GM12891 (cell line): Measurements from ENCODE around the gene RIMBP3B. TPM values are rescaled to one million over a fixed set of nuclear protein-coding genes. Genes with fewer than 3 reads are reported as not detected.
"Not testable (repeated sequence)": the region's sequence is repeated elsewhere in the genome, so short reads cannot be mapped to it uniquely, and the experiment has no call there.

Experiments used
- DNase-seq: peaks from one replicate; pipeline ENCODE4 v3.0.0; 2011; ENCODE audit warnings: low spot score; ENCODE audit not compliant: insufficient read length
- FAIRE-seq: peaks from 2 replicates; lab custom pipeline; 2011; peaks lifted over from hg19 to GRCh38; lab: Jason Lieb, UNC
- polyA plus RNA-seq: library from polyadenylated mRNA; unstranded; fragments of >200 nt; gene quantifications from one replicate; pipeline ENCODE4 v1.2.1, GENCODE V29; 2012; ENCODE audit warnings: low read depth, missing spikeins, inconsistent platforms; ENCODE audit not compliant: missing spikeins

RIMBP3B gene, protein sequence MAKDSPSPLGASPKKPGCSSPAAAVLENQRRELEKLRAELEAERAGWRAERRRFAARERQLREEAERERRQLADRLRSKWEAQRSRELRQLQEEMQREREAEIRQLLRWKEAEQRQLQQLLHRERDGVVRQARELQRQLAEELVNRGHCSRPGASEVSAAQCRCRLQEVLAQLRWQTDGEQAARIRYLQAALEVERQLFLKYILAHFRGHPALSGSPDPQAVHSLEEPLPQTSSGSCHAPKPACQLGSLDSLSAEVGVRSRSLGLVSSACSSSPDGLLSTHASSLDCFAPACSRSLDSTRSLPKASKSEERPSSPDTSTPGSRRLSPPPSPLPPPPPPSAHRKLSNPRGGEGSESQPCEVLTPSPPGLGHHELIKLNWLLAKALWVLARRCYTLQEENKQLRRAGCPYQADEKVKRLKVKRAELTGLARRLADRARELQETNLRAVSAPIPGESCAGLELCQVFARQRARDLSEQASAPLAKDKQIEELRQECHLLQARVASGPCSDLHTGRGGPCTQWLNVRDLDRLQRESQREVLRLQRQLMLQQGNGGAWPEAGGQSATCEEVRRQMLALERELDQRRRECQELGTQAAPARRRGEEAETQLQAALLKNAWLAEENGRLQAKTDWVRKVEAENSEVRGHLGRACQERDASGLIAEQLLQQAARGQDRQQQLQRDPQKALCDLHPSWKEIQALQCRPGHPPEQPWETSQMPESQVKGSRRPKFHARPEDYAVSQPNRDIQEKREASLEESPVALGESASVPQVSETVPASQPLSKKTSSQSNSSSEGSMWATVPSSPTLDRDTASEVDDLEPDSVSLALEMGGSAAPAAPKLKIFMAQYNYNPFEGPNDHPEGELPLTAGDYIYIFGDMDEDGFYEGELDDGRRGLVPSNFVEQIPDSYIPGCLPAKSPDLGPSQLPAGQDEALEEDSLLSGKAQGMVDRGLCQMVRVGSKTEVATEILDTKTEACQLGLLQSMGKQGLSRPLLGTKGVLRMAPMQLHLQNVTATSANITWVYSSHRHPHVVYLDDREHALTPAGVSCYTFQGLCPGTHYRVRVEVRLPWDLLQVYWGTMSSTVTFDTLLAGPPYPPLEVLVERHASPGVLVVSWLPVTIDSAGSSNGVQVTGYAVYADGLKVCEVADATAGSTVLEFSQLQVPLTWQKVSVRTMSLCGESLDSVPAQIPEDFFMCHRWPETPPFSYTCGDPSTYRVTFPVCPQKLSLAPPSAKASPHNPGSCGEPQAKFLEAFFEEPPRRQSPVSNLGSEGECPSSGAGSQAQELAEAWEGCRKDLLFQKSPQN (N-terminal part only)
- not detected for polyA plus RNA-seq

DNA sequence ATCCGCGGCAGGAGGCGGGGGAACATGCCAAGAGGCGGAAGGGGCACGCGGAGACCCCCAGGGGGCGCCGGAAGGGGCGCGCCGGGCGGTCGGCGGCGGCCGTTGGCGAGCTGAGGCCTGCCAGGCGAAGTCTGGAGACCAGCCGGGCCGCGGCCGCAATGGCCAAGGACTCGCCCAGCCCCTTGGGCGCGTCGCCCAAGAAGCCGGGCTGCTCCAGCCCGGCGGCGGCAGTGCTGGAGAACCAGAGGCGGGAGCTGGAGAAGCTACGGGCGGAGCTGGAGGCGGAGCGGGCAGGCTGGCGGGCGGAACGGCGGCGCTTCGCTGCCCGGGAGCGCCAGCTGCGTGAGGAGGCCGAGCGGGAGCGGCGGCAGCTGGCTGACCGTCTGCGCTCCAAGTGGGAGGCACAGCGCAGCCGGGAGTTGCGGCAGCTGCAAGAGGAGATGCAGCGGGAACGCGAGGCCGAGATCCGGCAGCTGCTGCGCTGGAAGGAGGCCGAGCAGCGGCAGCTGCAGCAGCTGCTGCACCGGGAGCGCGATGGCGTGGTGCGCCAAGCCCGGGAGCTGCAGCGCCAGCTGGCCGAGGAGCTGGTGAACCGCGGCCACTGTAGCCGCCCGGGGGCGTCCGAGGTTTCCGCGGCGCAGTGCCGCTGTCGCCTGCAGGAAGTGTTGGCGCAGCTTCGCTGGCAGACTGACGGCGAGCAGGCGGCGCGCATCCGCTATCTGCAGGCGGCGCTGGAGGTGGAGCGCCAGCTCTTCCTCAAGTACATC, at the start of gene RIMBP3B:
Gene RIMBP3B, plus strand, starts transcription at position 51 of the 767 bp plus-strand sequence. Its CDS starts 108 bp downstream, at position 159.
- DNase-seq, FAIRE-seq: not testable (repeated sequence)

DNA sequence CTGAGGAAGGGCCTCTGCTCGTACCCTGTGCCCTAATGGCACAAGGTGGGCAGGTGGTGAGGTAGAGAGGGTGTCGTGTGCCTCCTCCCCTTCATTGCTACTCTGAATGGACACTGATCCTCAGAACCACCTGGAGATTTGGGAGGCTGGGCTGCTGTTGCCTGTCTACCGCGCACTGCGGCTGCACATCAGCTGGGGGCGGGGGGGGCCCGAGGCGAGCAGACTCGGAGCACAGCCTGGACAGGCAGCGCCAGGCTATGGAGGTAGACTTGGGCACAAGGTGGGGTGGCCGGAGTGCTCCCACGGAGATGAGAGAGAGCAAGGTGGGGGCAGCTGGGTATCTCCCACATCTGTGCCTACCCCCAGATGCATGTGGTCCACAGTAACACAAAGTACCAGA, 26.0 kb upstream of the RIMBP3B start:
- not testable (repeated sequence) for FAIRE-seq, DNase-seq

DNA sequence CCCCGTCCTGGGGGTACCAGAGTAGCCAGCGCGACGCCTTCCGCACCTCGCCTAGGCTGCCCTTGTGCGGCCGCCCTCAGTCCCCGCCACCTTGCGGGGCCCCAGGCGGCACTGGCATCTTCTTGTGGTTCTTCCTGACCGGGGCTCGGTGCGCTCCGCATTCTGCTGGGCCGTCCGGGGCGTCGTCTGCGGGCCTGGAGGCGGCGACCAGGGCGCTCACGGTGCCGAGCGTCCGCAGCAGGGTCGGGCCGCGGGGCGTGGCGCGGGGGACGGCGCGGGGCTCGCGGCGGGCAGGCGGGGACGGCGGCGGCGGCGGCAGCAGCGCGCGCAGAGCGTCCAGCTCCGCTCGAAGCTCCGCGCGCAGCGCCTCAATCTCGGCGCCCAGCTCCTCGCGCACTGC, 23.0 kb upstream of the RIMBP3B start:
- not testable (repeated sequence) for DNase-seq, FAIRE-seq

DNA sequence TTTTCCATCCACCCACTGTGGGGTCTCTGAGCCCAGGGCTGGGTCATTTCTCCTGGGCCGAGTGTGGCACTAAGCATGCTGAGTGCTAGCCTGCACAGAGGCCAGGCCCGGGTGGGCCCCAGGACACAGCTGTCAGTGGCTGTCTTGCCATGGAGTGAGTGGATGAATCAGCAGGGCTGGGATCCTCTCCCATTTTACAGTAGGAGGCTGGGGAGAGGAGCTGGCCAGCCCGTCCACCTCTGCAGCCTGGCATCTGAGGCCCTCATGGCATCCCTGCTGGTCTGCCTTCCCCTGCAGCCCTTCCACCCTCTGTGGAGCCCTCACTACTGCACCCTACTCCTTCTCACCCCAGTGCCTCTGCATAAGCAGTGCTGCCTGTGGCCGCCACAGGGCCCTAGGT, 21.1 kb upstream of the RIMBP3B start:
- DNase-seq, FAIRE-seq: not testable (repeated sequence)

DNA sequence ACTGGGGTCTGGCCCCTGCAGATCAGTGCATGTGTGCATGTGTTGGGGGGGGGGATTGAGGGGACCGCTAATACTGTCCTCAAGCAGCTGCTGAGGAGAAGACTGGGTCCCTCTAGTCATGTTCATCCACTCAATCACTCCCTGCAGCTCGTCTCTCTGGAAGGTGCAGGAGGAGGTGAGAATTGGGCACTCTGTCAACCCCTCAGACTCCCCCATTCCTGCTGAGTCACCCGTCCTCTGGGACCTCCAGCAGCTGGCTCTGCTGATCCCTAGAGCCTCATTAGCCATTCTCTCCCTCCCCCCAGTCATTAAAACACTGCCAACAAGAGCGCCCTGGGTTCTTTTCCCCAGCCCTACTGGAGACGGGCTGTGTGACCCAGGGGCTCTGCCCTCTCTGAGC, 20.5 kb upstream of the RIMBP3B start:
- FAIRE-seq, DNase-seq: not testable (repeated sequence)

DNA sequence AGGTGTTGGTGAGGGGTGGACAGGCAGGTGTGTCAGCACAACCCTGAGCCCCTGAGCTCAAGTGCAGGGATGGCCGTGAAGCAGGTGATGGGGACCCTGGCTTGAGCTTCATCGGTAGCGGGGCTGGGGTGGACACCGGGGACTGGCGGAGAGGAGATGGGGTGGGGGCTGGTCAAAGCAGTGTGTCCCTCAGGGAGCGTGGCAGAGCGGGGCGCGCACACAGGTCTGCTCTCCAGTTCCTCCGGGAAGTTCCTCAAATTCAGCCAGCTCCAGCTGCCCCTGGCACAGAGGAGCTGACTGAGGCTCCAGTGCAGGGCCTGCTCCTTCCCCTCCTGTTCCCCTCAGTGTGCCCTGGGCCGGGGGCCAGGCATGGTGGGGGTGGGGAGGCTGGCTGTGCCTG, 19.7 kb upstream of the RIMBP3B start:
- DNase-seq, FAIRE-seq: not testable (repeated sequence)

DNA sequence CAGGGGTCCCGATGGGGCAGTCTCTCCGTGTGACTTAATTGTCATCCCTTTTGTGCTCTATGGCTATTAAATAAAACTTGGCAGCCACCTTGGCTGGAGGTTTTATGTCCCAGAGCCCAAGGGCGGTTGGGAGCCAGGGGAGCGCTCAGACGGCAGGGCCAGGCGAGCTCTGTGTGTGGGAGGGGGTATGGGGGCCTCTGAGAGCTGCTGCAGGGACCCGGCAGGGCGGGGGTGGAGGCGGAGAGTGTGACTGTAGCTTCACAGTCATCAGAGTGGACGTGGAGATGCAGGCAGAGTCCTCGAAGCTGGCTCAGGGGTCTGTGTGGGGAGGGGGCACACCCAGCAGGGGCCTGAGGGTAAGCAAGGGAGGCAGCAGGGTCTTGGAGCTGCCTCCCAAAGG, 19.2 kb upstream of the RIMBP3B start:
- DNase-seq, FAIRE-seq: not testable (repeated sequence)

DNA sequence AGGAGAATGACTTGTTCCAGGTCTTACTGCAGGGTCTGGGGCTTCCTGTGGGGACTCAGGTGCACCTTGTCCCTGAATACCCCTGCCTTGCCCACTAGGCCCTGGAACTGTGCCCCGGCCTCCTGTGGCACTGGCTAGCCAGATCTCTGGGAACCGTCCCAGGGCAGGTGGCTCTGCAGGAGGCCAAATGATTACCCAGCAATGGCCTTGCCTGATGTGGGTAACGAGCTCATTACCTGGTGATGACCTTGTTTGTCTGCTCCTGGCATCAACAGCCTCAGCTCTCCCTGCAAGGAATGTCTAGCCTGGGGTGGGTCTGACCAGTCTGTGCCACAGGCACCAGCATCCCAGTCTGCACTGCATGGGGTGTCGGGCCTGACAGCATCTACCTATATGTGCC, 18.2 kb upstream of the RIMBP3B start:
- not testable (repeated sequence) for FAIRE-seq, DNase-seq

DNA sequence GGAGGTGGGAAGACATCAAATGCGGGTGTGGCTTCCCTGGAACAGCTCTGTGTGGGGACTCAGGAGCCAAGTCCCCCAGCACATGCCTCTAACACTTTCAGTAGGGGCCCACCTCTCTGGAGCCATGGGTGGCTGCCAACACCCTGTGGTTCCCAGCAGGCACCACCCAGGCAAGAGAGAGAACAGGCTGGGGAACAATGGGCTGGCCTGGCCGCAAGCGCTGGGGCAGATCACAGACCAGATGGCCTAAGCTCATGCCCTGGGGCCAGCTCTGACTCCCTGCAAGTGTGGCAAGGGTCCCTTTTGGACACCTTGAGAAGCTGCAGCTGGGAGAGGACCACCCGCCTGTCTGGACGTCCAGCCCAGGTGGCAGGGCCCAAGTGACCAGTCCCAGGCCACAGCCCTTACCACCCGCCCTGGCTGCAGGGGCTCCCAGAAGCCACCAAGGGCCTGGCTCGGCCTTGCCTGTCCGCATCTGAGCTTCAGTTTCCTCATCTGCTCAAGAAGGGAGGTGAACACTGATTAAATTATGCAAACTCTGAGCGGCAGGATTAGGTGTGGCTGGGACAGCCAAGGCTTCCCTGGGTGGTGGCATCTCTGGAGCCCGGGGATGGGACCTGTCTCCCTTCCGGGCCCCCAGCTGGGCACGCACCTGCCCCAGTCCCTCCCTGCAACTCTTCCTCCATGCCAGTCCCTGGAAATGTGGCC, 14.8 kb upstream of the RIMBP3B start:
- not testable (repeated sequence) for FAIRE-seq, DNase-seq

DNA sequence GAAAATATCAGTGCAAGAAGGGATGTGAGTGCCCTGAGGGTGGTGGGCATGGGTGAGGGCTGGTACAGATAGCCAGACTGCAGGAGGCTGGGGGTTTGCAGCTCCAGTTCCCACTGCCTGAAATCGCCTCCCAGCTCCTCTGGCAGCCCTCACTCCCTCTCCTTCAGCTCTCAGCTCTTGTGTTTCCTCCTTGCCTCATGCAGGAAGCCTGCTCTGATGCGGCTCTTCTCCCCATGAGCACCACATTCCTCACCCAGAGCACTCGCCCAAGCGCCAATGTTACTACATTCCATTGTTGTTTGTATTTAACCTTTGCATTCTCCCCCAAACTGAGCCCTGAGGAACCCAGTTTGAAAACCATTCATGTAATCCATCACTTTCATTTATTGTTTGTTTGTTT, 7.7 kb upstream of the RIMBP3B start:
- FAIRE-seq, DNase-seq: not testable (repeated sequence)

DNA sequence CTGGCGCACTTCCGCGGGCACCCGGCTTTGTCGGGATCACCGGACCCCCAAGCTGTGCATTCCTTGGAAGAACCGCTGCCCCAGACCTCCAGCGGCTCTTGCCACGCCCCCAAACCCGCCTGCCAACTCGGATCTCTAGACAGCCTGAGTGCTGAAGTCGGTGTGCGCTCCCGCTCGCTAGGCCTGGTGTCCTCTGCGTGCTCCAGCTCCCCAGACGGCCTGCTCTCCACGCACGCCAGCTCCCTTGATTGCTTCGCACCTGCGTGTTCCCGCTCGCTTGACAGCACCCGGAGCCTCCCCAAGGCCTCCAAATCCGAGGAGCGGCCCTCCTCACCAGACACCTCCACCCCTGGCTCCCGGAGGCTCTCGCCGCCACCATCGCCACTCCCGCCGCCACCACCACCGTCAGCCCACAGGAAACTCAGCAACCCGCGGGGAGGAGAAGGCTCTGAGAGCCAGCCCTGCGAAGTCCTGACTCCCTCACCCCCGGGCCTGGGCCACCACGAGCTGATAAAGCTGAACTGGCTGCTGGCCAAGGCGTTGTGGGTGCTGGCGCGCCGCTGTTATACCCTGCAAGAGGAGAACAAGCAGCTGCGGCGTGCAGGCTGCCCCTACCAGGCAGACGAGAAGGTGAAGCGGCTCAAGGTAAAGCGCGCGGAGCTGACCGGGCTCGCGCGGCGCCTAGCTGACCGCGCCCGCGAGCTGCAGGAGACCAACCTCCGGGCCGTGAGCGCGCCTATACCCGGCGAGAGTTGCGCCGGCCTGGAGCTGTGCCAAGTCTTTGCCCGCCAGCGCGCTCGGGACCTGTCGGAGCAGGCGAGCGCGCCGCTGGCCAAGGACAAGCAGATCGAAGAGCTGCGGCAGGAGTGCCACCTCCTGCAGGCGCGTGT, 1.2 kb downstream of the RIMBP3B start:
- not testable (repeated sequence) for FAIRE-seq, DNase-seq

DNA sequence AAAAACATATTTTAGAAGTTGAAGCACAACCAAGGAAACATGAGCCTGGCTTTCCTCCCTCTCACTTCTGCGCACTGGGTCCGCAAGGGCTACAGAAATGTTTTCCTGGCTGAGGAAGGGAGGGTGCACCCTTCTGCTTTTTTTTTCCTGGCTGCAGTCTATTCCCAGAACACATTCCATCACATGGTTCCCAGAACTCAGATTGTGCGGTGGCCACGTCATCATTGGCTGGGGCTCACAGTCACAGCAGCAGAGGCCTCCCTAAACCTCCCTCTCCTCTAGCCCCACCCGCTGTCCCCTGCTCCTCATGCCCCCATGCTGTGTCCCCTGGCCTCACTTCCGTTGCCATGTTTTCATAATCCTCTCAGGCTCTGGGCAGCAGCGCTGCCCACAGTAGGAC, 5.9 kb downstream of the RIMBP3B start:
- not testable (repeated sequence) for FAIRE-seq, DNase-seq

DNA sequence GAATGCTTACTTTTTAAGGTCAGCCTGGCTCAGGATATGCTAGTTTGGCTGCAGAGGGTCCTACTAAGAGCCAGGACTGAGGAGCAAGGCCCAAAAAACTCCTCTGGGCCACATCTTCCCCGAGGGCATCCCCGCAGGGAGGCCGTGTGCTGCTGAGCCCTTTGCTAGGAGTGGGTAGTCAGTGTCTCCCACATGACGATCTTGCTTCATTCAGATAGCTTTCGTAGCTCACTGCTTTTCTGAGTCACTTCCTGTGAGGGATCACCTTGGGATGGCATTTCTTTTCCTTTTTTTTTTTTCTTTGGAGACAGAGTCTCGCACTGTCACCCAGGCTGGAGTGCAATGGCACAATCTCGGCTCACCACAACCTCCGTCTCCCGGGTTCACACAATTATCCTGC, 6.5 kb downstream of the RIMBP3B start:
- not testable (repeated sequence) for FAIRE-seq, DNase-seq

DNA sequence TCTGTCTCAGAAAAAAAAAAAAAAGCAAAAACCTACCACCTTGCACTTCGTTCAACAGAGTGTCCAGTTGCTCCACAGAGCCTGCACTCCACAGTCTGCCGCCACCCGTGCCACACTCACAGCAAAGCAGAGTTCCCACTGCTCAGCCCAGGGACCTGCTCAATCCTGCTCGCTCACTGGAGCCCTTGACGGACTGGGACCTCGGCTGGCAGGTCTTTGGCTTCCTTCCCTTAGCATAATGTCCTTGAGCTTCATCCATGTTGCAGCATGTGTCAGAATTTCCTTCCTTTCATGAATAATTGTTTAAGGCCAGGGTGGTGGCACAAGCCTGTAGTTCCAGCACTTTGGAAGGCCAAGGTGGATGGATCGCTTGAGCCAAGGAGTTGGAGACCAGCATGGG, 11.1 kb downstream of the RIMBP3B start:
- not testable (repeated sequence) for DNase-seq, FAIRE-seq

DNA sequence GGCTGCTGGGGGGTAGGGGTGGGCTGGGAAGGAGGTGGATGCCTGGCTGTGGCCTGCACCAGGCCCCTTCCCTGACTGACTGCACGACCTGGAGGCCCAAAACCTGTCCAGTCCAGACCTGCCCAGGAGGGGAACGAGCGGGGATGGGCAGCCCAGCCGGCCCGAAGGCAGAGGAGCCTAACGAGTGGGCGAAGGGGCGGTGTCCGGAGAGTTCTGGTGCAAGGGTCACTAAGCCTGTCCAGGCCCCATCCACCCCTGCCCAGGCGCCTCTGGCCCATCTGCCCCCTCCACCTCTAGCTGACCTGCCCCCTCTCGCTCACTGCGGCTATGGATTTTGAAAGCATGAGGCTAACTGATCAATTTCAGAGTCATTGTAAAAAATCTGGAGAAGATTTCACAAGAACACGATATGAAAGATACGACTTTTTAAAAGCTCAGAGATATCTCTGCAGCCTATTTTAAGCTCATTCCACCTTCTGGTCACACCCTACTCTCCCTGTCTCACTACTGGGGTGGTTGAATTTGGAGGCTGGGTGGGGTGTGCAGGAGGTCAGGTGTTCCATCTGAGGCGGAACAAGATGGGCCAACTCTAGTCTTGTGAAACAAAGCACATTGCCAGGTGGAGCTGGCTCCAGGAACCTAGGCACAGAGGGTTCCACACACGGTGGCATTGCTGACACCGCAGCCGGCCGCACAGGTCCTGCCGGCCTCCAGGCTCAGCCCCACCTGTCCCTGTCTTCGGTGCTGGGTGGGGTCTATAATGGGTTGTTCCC, 17.8 kb downstream of the RIMBP3B start:
- FAIRE-seq, DNase-seq: not testable (repeated sequence)

DNA sequence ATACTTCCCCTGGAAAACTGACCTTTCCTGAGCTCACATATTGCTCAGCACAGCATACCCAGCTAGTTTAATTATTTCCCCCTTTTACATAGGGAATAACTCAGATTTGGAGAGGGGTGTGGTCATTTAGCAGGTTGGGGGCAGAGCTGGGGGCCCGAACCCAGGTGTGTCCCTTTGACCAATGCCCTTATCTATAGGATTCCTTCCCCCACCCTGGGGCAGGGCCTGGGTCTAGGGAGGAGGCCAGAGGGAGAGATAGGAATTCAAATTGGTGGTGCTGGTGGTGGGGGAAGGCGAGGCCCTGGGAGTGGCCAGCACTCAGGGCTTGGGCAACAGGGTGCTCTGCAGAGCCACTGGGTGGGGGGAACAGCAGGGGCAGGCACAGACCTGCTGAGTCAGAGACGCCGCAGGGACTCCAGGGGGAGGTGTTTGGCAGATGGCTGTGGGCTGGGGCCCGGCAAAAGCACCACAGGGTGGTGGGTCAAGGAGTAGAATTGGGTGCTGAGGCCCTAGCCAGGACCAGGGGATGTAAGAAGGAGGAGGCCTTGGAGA, 19.3 kb downstream of the RIMBP3B start:
- not testable (repeated sequence) for DNase-seq, FAIRE-seq
